GM18858 (cell line): Measurements from ENCODE around the gene PDE4C.

ENCODE experiments used
- ATAC-seq: cut with Tn5 transposase; IDR thresholded peaks from one replicate; pipeline ENCODE4 v1.9.1; 2021; ENCODE audit not compliant: unreplicated experiment

Gene PDE4C

GRCh38 chr19:18202397-18202777 is 23.9 kb downstream of the PDE4C start:
- ATAC-seq, result no peak

GRCh38 chr19:18198374-18198773 is 27.9 kb downstream of the PDE4C start:
- ATAC-seq, result no peak

GRCh38 chr19:18197941-18198340 is 28.3 kb downstream of the PDE4C start:
- ATAC-seq, result no peak

GRCh38 chr19:18197306-18197705 is 28.9 kb downstream of the PDE4C start:
- ATAC-seq, result no peak

- no peak for ATAC-seq
Observed at GRCh38 chr19:18196511-18196845, 29.8 kb downstream of the PDE4C start.

- ATAC-seq, result no peak
Observed at GRCh38 chr19:18194554-18195238, 31.5 kb downstream of the PDE4C start.

- ATAC-seq, result no peak
Observed at GRCh38 chr19:18194181-18194530, 32.1 kb downstream of the PDE4C start.

GRCh38 chr19:18193388-18194180 is 32.7 kb downstream of the PDE4C start:
- no peak for ATAC-seq

GRCh38 chr19:18192673-18193387 is 33.4 kb downstream of the PDE4C start, which contains the start of gene MPV17L2:
MPV17L2 (plus strand) TSS chr19:18193218; CDS start chr19:18193282, 64 bp downstream.
- ATAC-seq, result peak; percentile 68

GRCh38 chr19:18191640-18192062 is 34.6 kb downstream of the PDE4C start:
- ATAC-seq, result no peak

GRCh38 chr19:18190278-18190677 is 36.0 kb downstream of the PDE4C start:
- ATAC-seq, result no peak

GRCh38 chr19:18185538-18185937 is 40.7 kb downstream of the PDE4C start:
- no peak for ATAC-seq

GRCh38 chr19:18183529-18183928 is 42.7 kb downstream of the PDE4C start:
- no peak for ATAC-seq

GRCh38 chr19:18179957-18180356 is 46.3 kb downstream of the PDE4C start:
- ATAC-seq, result no peak

- no peak for ATAC-seq
Observed at GRCh38 chr19:18176367-18177310, 49.6 kb downstream of the PDE4C start.

GRCh38 chr19:18174983-18175382 is 51.3 kb downstream of the PDE4C start:
- ATAC-seq, result no peak
